C4-2B (cell line): Measurements from ENCODE around the gene ZNF441.

Experiments used
- ZFX ChIP-seq: fragments of 450-650 bp; IDR thresholded peaks from 2 replicates; pipeline ENCODE4 v1.6.1; 2017
- TF ChIP-seq, protein P1 (sequence below): fragments of 450-650 bp; conservative IDR thresholded peaks from 2 replicates; pipeline ENCODE4 v1.5.1; 2017; ENCODE audit warnings: mild to moderate bottlenecking

DNA sequence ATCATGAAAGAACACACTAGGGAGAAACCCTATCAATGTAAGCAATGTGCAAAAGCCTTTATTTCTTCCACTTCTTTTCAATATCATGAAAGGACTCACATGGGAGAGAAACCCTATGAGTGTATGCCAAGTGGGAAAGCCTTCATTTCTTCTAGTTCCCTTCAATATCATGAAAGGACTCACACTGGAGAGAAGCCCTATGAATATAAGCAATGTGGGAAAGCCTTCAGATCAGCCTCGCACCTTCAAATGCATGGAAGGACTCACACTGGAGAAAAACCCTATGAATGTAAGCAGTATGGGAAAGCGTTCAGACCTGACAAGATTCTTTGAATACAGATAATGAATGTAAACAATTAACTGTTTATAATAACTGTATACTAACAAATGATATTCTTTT lies 66.7 kb downstream of the ZNF441 start:
- TF ChIP-seq, protein P1, sequence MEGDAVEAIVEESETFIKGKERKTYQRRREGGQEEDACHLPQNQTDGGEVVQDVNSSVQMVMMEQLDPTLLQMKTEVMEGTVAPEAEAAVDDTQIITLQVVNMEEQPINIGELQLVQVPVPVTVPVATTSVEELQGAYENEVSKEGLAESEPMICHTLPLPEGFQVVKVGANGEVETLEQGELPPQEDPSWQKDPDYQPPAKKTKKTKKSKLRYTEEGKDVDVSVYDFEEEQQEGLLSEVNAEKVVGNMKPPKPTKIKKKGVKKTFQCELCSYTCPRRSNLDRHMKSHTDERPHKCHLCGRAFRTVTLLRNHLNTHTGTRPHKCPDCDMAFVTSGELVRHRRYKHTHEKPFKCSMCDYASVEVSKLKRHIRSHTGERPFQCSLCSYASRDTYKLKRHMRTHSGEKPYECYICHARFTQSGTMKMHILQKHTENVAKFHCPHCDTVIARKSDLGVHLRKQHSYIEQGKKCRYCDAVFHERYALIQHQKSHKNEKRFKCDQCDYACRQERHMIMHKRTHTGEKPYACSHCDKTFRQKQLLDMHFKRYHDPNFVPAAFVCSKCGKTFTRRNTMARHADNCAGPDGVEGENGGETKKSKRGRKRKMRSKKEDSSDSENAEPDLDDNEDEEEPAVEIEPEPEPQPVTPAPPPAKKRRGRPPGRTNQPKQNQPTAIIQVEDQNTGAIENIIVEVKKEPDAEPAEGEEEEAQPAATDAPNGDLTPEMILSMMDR, result no peak
- TF ChIP-seq ZFX, result no peak
